Measurements from ENCODE around the gene PPAN.

The PPAN gene

GRCh38 chr19:10092648-10093294 lies 13.4 kb upstream of the PPAN start:
- no peak overlapping the region for H3K4me3 ChIP-seq (ENCODE audit: low read length)
- DNase-seq (ENCODE audit: low read depth), result no peak
- TF ChIP-seq CTCF (conservative IDR thresholded peaks at IDR 0.05; ENCODE audit: low read length), result no peak

GRCh38 chr19:10093295-10094186 lies 12.6 kb upstream of the PPAN start:
- no peak for DNase-seq (ENCODE audit: low read depth)
- TF ChIP-seq CTCF (conservative IDR thresholded peaks at IDR 0.05; ENCODE audit: low read length), result no peak
- no peak overlapping the region for H3K4me3 ChIP-seq (ENCODE audit: low read length)

DNA sequence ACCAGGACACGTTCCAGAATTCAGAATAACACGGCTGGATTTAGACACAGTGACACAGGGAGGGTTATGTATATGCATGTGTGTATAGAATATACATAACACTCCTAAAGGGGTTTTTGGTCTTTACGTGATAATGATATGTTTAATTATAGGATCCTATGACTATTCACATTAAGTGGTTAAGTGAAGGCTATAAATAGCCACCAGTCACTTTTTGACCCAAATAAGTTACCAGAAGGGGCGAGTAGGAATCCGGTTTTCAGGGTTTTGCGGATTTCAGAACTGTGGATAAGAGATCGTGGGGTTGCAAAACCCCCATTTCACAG lies 10.6 kb upstream of the PPAN start:
- no peak for TF ChIP-seq CTCF (conservative IDR thresholded peaks at IDR 0.05; ENCODE audit: low read length)
- peak overlapping the region; percentile 47 for H3K4me3 ChIP-seq (ENCODE audit: low read length)

DNA sequence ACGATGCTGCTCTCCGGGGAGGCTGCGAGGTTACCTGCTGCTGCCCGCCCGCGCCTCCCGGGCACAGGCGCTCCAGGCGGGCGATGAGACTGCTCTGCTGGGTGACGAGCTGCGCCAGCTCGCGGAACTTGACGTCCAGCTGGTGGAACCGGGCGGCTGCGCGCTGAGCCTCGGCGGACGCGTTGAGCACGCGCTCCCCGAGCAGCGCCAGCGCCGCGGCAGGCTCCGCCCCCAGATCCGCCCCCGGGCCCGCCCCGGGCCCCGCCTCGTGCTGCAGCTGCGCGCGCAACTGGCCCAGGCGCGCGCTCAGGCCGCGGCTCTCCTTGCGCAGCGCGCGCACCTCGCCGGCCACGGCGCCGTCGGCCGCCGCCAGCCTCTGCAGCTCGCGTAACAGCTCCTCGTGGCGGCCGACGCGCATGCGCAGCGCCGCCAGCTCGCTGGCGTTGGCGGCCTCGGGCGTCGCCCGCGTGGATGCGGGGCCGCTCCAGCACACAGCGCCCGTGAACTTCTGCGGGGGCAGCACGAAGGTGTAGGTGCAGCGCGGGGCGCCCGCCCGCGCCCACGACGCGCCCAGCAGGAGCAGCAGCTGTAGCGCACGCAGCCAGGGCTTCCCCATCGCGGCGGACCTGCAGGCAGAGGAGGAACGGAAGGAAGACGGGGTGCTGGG lies 10.1 kb upstream of the PPAN start:
- H3K4me3 ChIP-seq (ENCODE audit: low read length), result peak overlapping the region; percentile 54
- no peak for TF ChIP-seq CTCF (conservative IDR thresholded peaks at IDR 0.05; ENCODE audit: low read length)
- DNase-seq (ENCODE audit: low read depth), result peak; percentile 89

More for the DNA sequence above, 10.6 kb upstream of the PPAN start:
- DNase-seq (ENCODE audit: low read depth), result no peak

DNA sequence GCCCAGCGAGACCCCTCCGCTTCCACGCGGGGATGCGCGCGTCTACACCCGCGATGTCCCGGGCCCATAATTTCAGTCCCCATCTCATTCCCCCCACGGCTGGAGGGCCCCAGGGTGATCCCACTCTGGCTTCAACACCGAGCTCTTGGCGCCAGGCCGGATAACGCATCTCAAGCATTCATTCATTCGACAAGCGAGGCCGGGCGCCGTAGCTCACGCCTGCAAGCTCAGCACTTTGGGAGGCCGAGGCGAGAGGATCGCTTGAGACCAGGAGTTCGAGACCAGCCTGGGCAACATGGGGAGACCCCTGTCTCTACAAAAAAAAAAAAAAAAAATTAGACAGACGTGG lies 9.6 kb upstream of the PPAN start:
- TF ChIP-seq CTCF (conservative IDR thresholded peaks at IDR 0.05; ENCODE audit: low read length), result no peak
- no peak for DNase-seq (ENCODE audit: low read depth)
- H3K4me3 ChIP-seq (ENCODE audit: low read length), result peak overlapping the region; percentile 54

DNA sequence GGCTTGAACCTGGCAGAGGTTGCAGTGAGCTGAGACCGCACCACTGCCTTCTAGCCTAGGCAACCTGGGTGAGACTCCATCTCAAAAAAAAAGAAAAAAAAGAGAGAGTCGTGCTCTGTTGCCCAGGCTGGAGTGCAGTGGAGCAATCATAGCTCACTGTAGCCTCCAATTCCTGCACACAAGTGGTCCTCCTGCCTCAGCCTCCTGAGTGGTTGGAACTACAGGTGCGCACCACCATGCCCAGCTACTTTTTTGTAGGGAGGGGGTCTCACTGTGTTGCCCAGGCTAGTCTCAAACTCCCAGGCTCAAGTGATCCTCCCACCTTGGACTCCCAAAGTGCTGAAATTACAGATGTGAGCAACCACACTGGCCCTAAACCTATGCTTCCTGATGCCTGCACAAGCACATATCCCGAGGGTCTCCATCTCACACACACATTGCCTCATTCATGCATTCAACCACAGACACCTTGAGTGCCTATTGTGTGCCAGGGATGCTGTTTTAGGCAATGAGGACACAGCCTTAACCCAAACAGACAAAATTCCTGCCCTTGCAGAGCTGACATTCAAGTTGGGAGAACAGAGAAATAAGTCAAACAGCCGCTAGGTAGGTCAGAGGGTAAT lies 5.9 kb upstream of the PPAN start:
- TF ChIP-seq CTCF (conservative IDR thresholded peaks at IDR 0.05; ENCODE audit: low read length), result no peak
- H3K4me3 ChIP-seq (ENCODE audit: low read length), result no peak overlapping the region
- DNase-seq (ENCODE audit: low read depth), result no peak

Measured in AG10803 (cell line).